Measurements from ENCODE around the gene FAM184A.
A peak's percentile ranks its signal among the peaks of the same experiment; 100 is the strongest.

FAM184A gene

DNA sequence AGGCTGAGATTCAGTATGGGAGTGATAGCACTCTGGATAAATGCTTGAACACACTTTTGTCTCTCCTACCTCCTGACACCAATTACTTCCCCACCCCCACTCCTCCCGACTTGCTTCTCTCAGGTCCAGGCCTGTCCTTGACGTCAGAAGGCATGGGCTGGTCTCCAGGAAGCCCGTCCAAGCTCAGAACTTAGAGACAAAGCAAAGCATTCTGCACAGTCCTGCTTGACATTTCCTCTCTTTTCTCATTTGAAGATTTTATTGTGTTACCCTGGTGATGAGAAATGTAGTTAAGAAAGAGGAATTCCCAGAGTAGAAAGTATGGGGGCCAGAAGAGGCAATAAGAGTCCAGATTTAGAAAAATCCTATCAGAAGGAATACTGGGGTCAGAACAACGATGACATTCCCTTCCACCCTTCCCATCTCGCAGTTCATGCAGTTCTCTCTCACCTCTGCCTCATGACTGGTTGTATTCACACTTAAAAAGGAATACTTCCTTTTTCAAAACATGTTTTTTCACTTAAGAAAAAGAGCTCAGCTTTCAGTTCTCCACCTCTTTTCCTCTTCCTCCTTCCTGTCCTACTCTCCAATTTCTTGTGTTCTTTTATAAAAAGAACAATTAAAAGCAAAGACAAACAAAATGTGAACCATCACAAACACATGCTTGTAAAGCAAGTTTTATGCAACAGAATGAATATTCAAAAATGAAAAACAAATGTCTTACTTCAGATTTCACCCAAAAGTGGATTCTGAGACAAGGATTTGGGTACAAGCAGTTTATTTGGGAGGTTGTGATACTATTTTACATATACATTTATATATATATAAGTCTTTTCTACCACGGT is 18.5 kb upstream of the FAM184A start:
- DNase-seq (ENCODE audit: low spot score), result peak; percentile 78
- no peaks in the 10 kb centered on the region for H3K9me3 ChIP-seq (ENCODE audit: severe bottlenecking)
- H3K27me3 ChIP-seq (ENCODE audit: insufficient read depth, poor library complexity, severe bottlenecking), result no peaks in the 10 kb centered on the region
- no peak overlapping the region for H3K4me3 ChIP-seq (ENCODE audit: severe bottlenecking)
- no peaks in the 10 kb centered on the region for H3K36me3 ChIP-seq (ENCODE audit: low read depth)
- peak; percentile 92 for ATAC-seq (ENCODE audit: low read depth)
- peak overlapping the region; percentile 36 for H3K27ac ChIP-seq (ENCODE audit: poor library complexity, severe bottlenecking)
- peaks cover 4% of the 10 kb centered on the region for H3K4me1 ChIP-seq (ENCODE audit: insufficient read depth, poor library complexity, severe bottlenecking)
- TF ChIP-seq, protein P1, sequence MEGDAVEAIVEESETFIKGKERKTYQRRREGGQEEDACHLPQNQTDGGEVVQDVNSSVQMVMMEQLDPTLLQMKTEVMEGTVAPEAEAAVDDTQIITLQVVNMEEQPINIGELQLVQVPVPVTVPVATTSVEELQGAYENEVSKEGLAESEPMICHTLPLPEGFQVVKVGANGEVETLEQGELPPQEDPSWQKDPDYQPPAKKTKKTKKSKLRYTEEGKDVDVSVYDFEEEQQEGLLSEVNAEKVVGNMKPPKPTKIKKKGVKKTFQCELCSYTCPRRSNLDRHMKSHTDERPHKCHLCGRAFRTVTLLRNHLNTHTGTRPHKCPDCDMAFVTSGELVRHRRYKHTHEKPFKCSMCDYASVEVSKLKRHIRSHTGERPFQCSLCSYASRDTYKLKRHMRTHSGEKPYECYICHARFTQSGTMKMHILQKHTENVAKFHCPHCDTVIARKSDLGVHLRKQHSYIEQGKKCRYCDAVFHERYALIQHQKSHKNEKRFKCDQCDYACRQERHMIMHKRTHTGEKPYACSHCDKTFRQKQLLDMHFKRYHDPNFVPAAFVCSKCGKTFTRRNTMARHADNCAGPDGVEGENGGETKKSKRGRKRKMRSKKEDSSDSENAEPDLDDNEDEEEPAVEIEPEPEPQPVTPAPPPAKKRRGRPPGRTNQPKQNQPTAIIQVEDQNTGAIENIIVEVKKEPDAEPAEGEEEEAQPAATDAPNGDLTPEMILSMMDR (IDR thresholded peaks at IDR 0.05; ENCODE audit: poor library complexity, severe bottlenecking), result no peak

DNA sequence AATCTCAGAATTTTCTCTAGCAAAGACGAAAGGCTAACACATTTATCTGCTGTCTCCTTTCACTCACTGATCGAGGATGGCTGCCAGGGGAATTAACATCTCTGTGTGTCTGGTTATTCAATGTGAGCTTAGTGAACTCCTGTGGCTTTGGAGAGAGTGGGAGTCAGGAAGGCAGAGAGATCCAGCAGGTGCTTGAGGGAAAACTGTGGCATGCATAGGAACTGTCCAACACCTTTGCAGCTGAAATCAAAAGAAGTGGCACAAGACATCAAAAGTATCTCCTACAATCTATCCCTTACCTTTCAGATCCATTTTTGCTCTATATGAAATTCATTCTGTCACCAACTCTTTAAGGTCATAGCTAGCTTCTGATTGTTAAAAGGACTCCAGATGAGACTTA is 11.8 kb upstream of the FAM184A start:
- ATAC-seq (ENCODE audit: low read depth) (no peak), DNase-seq (ENCODE audit: low spot score) (no peak)
- Histone ChIP-seq H3K27ac (ENCODE audit: poor library complexity, severe bottlenecking) (no peak overlapping the region), H3K27me3 (ENCODE audit: insufficient read depth, poor library complexity, severe bottlenecking) (no peaks in the 10 kb centered on the region), H3K4me1 (ENCODE audit: insufficient read depth, poor library complexity, severe bottlenecking) (no peaks in the 10 kb centered on the region), H3K9me3 (ENCODE audit: severe bottlenecking) (peaks cover 1% of the 10 kb centered on the region), H3K4me3 (ENCODE audit: severe bottlenecking) (no peak overlapping the region), H3K36me3 (ENCODE audit: low read depth) (no peaks in the 10 kb centered on the region)
- TF ChIP-seq, protein P1 (IDR thresholded peaks at IDR 0.05; ENCODE audit: poor library complexity, severe bottlenecking), result no peak

DNA sequence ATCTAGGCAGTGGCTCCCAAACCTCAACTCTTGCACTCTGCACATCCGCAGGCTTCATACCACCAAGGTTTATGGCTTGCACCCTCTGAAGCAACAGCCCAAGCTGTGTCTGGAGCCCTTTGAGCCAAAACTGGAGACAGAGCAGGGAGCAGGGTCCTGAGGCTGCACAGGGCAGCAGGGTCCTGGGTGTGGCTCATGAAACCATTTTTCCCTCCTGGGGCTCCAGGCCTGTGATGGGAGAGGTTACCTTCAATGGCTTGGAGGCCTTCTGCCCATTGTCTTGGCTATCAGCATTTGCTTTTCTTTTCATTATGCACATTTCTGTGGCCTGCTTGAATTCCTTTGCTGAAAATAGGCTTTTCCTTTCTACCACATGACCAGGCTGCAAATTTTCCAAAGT is 6.3 kb upstream of the FAM184A start:
- TF ChIP-seq, protein P1 (IDR thresholded peaks at IDR 0.05; ENCODE audit: poor library complexity, severe bottlenecking), result no peak
- H3K36me3 ChIP-seq (ENCODE audit: low read depth), result no peaks in the 10 kb centered on the region
- H3K27ac ChIP-seq (ENCODE audit: poor library complexity, severe bottlenecking), result no peak overlapping the region
- H3K27me3 ChIP-seq (ENCODE audit: insufficient read depth, poor library complexity, severe bottlenecking), result no peaks in the 10 kb centered on the region
- no peak overlapping the region for H3K4me3 ChIP-seq (ENCODE audit: severe bottlenecking)
- DNase-seq (ENCODE audit: low spot score) (no peak), ATAC-seq (ENCODE audit: low read depth) (no peak)
- H3K4me1 ChIP-seq (ENCODE audit: insufficient read depth, poor library complexity, severe bottlenecking), result no peaks in the 10 kb centered on the region
- peaks cover 1% of the 10 kb centered on the region for H3K9me3 ChIP-seq (ENCODE audit: severe bottlenecking)

DNA sequence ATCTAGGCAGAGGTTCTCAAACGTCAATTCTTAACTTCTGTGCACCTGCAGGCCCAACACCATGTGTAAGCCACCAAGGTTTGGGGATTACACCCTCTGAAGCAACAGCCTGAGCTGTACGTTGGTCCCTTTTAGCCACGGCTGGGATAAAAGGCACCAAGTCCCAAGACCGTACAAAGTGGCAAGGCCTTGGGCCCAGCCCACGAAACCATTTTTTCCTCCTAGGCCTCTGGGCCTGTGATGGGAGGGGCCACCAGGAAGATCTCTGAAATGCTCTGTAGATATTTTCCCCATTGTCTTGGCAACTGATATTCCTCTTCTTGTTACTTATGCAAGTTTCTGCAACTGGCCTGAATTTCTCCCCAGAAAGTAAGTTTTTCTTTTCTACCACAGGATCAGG is 4.5 kb upstream of the FAM184A start:
- DNase-seq (ENCODE audit: low spot score) (no peak), ATAC-seq (ENCODE audit: low read depth) (no peak)
- H3K9me3 ChIP-seq (ENCODE audit: severe bottlenecking), result no peaks in the 10 kb centered on the region
- no peak overlapping the region for H3K4me3 ChIP-seq (ENCODE audit: severe bottlenecking)
- H3K27ac ChIP-seq (ENCODE audit: poor library complexity, severe bottlenecking), result no peak overlapping the region
- H3K4me1 ChIP-seq (ENCODE audit: insufficient read depth, poor library complexity, severe bottlenecking), result no peaks in the 10 kb centered on the region
- TF ChIP-seq, protein P1 (IDR thresholded peaks at IDR 0.05; ENCODE audit: poor library complexity, severe bottlenecking), result no peak
- H3K27me3 ChIP-seq (ENCODE audit: insufficient read depth, poor library complexity, severe bottlenecking), result peaks cover 1% of the 10 kb centered on the region
- no peaks in the 10 kb centered on the region for H3K36me3 ChIP-seq (ENCODE audit: low read depth)

DNA sequence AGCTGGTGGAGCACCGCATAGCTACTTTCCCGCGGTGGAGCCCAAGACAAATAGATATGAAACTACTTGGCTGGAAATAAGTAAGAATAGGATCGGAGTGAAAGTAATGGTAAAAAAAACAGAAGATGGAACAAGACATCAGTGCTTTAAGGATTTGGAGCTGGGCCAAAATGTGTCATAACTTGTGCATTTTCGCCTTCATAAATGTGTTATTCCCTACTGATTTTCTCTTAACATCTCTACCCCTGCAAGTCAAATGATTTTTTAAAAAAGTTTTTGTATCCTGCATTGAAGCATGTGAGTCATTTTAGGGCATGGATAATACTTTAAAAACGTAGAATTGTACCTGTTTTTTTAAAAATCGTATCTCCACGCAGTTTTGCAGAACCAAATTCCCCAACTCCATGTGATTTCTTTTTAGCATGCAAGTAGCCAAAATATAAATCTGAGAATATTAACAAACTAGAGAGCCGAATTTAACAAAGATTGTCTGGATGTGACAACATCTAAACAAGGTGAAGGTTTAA is 882 bp upstream of the FAM184A start:
- ATAC-seq (ENCODE audit: low read depth), result peak; percentile 17; the same call in 1 of the 3 replicates
- no peak overlapping the region for H3K27ac ChIP-seq (ENCODE audit: poor library complexity, severe bottlenecking)
- no peak for DNase-seq (ENCODE audit: low spot score)

More for the DNA sequence above, 882 bp upstream of the FAM184A start:
- H3K9me3 ChIP-seq (ENCODE audit: severe bottlenecking), result no peaks in the 10 kb centered on the region
- H3K27me3 ChIP-seq (ENCODE audit: insufficient read depth, poor library complexity, severe bottlenecking), result peaks cover 17% of the 10 kb centered on the region
- TF ChIP-seq, protein P1 (IDR thresholded peaks at IDR 0.05; ENCODE audit: poor library complexity, severe bottlenecking), result no peak
- no peaks in the 10 kb centered on the region for H3K4me1 ChIP-seq (ENCODE audit: insufficient read depth, poor library complexity, severe bottlenecking)
- peak overlapping the region; percentile 46 for H3K4me3 ChIP-seq (ENCODE audit: severe bottlenecking)
- no peaks in the 10 kb centered on the region for H3K36me3 ChIP-seq (ENCODE audit: low read depth)
